Parathyroid adenoma (tissue), 2 donors: Measurements from ENCODE around the gene PODXL.

Source experiments
- H2AFZ ChIP-seq: fragments of 300-600 bp; sonication (generic); one replicate; pipeline ENCODE4 v1.7.0; 2017; ENCODE audit warnings: antibody characterized with exemption, mild to moderate bottlenecking
- H3K27ac ChIP-seq: fragments of 300-600 bp; sonication (generic); one replicate; pipeline ENCODE4 v1.7.0; 2017
- H3K27me3 ChIP-seq: fragments of 300-600 bp; sonication (generic); one replicate; pipeline ENCODE4 v1.7.0; 2017; ENCODE audit warnings: low read length; ENCODE audit not compliant: control insufficient read depth, insufficient read depth
- H3K36me3 ChIP-seq: fragments of 300-600 bp; sonication (generic); one replicate; pipeline ENCODE4 v1.7.0; 2017; ENCODE audit warnings: low read length; ENCODE audit not compliant: control insufficient read depth, insufficient read depth
- H3K4me1 ChIP-seq: fragments of 300-600 bp; sonication (generic); one replicate; pipeline ENCODE4 v1.7.0; 2017; ENCODE audit warnings: control low read depth
- H3K4me2 ChIP-seq: fragments of 300-600 bp; sonication (generic); one replicate; pipeline ENCODE4 v1.7.0; 2017; ENCODE audit warnings: low read length
- H3K4me3 ChIP-seq: fragments of 300-600 bp; sonication (generic); one replicate; pipeline ENCODE4 v1.7.0; 2017; ENCODE audit warnings: low read depth, low read length
- H3K79me2 ChIP-seq: fragments of 300-600 bp; sonication (generic); one replicate; pipeline ENCODE4 v1.7.0; 2017; ENCODE audit warnings: control low read depth
- H3K9ac ChIP-seq: fragments of 300-600 bp; sonication (generic); one replicate; pipeline ENCODE4 v1.7.0; 2017; ENCODE audit warnings: mild to moderate bottlenecking
- H3K9me3 ChIP-seq: fragments of 300-600 bp; sonication (generic); one replicate; pipeline ENCODE4 v1.7.0; 2017; ENCODE audit warnings: low read length; ENCODE audit not compliant: control insufficient read depth
- CTCF ChIP-seq: fragments of 300-600 bp; sonication (generic); IDR thresholded peaks from one replicate; pipeline ENCODE4 v1.7.0; 2017; ENCODE audit warnings: antibody characterized with exemption, mild to moderate bottlenecking
- donor health status: primary hyperparathyroidism.

Gene PODXL

GRCh38 chr7:131602994-131603372 lies 46.6 kb upstream of the PODXL start:
- H3K79me2 ChIP-seq: no peaks in the 10 kb centered on the region
- H3K36me3 ChIP-seq: no peaks in the 10 kb centered on the region
- no peak overlapping the region for H3K9ac ChIP-seq

GRCh38 chr7:131602304-131602993 lies 46.0 kb upstream of the PODXL start:
- no peaks in the 10 kb centered on the region for H3K79me2 ChIP-seq
- no peak overlapping the region for H2AFZ ChIP-seq
- H3K27ac ChIP-seq: no peak overlapping the region
- no peaks in the 10 kb centered on the region for H3K9me3 ChIP-seq
- no peak overlapping the region for H3K4me2 ChIP-seq
- TF ChIP-seq CTCF: no peak
- H3K4me3 ChIP-seq: no peak overlapping the region
- no peaks in the 10 kb centered on the region for H3K36me3 ChIP-seq
- H3K9ac ChIP-seq: no peak overlapping the region
- H3K4me1 ChIP-seq: peaks cover 2% of the 10 kb centered on the region
- H3K27me3 ChIP-seq: no peaks in the 10 kb centered on the region

More at GRCh38 chr7:131602994-131603372, 46.6 kb upstream of the PODXL start:
- no peak overlapping the region for H3K27ac ChIP-seq
- H3K9me3 ChIP-seq: no peaks in the 10 kb centered on the region
- peaks cover 2% of the 10 kb centered on the region for H3K4me1 ChIP-seq
- H3K4me2 ChIP-seq: no peak overlapping the region
- no peak overlapping the region for H3K4me3 ChIP-seq
- no peaks in the 10 kb centered on the region for H3K27me3 ChIP-seq
- no peak for TF ChIP-seq CTCF
- no peak overlapping the region for H2AFZ ChIP-seq

GRCh38 chr7:131600085-131600881 lies 43.9 kb upstream of the PODXL start:
- Histone ChIP-seq H3K9ac (no peak overlapping the region), H3K27me3 (no peaks in the 10 kb centered on the region), H3K79me2 (no peaks in the 10 kb centered on the region), H2AFZ (no peak overlapping the region), H3K27ac (no peak overlapping the region), H3K4me2 (no peak overlapping the region), H3K36me3 (no peaks in the 10 kb centered on the region), H3K4me3 (no peak overlapping the region), H3K9me3 (no peaks in the 10 kb centered on the region), H3K4me1 (no peaks in the 10 kb centered on the region)
- TF ChIP-seq CTCF: no peak

- Histone ChIP-seq H3K36me3 (no peaks in the 10 kb centered on the region), H3K4me3 (no peak overlapping the region), H3K9ac (no peak overlapping the region), H3K4me1 (no peaks in the 10 kb centered on the region), H3K79me2 (no peaks in the 10 kb centered on the region), H3K27me3 (no peaks in the 10 kb centered on the region), H3K4me2 (no peak overlapping the region), H3K9me3 (no peaks in the 10 kb centered on the region), H2AFZ (no peak overlapping the region), H3K27ac (no peak overlapping the region)
- no peak for TF ChIP-seq CTCF
Measured at GRCh38 chr7:131596785-131597184, 40.4 kb upstream of the PODXL start.
